Activated CD8-positive, alpha-beta memory T cell treated with anti-CD3 and anti-CD28 coated beads for 1 hour (primary cell): ENCODE results near the gene IPCEF1.

Experiments used
- DNase-seq, 2 donors: peaks; one replicate each; pipeline ENCODE4 v3.0.0-alpha.2; 2020; ENCODE audit warnings: low read depth in 1 of 2; ENCODE audit errors: extremely low read depth in 1 of 2

IPCEF1 gene

GRCh38 chr6:154373971-154374370, 17.4 kb upstream of the IPCEF1 start:
- no peak for DNase-seq

- DNase-seq = no peak
These were observed 14.7 kb upstream of the IPCEF1 start for GRCh38 chr6:154371281-154371680.

GRCh38 chr6:154370545-154370944, 13.9 kb upstream of the IPCEF1 start:
- no peak for DNase-seq

GRCh38 chr6:154367839-154368695, 11.5 kb upstream of the IPCEF1 start:
- DNase-seq = no peak

GRCh38 chr6:154367336-154367735, 10.7 kb upstream of the IPCEF1 start:
- no peak for DNase-seq

- no peak for DNase-seq
These were observed 7.2 kb upstream of the IPCEF1 start for GRCh38 chr6:154363821-154364220.

GRCh38 chr6:154361476-154361875, 4.9 kb upstream of the IPCEF1 start:
- no peak for DNase-seq

- no peak for DNase-seq
These were observed 3.9 kb upstream of the IPCEF1 start for GRCh38 chr6:154360476-154360875.

- no peak for DNase-seq
These were observed 3.1 kb upstream of the IPCEF1 start for GRCh38 chr6:154359679-154360078.

GRCh38 chr6:154359161-154359574, 2.6 kb upstream of the IPCEF1 start:
- no peak for DNase-seq

- DNase-seq = no peak
These were observed 1.5 kb upstream of the IPCEF1 start for GRCh38 chr6:154358019-154358545.

- no peak for DNase-seq
These were observed 490 bp downstream of the IPCEF1 start for GRCh38 chr6:154356113-154356512.

- no peak for DNase-seq
These were observed 2.3 kb downstream of the IPCEF1 start for GRCh38 chr6:154354265-154354777.

- no peak for DNase-seq
These were observed 3.0 kb downstream of the IPCEF1 start for GRCh38 chr6:154353626-154354025.

GRCh38 chr6:154352898-154353585, 3.6 kb downstream of the IPCEF1 start:
- no peak for DNase-seq

- DNase-seq = no peak
These were observed 6.3 kb downstream of the IPCEF1 start for GRCh38 chr6:154350293-154350692.

- DNase-seq = no peak
These were observed 8.6 kb downstream of the IPCEF1 start for GRCh38 chr6:154347981-154348380.

- DNase-seq = no peak
These were observed 10.8 kb downstream of the IPCEF1 start for GRCh38 chr6:154345811-154346210.

GRCh38 chr6:154343473-154344308, 12.9 kb downstream of the IPCEF1 start:
- no peak for DNase-seq

- DNase-seq = no peak
These were observed 14.7 kb downstream of the IPCEF1 start for GRCh38 chr6:154341871-154342270.

GRCh38 chr6:154341336-154341735, 15.3 kb downstream of the IPCEF1 start:
- DNase-seq = no peak
